Measurements from ENCODE around the gene NOVA2. TPM values are rescaled to one million over a fixed set of nuclear protein-coding genes. Genes with fewer than 3 reads are reported as not detected.
A peak's percentile ranks its signal among the peaks of the same experiment; 100 is the strongest.

NOVA2 gene
- total RNA-seq, 4 donors from 2014 or later = 1.5 to 3.6 (median 2.6) TPM

GRCh38 chr19:46017095-46017429, 43.4 kb upstream of the NOVA2 start:
- no peak overlapping the region for H3K27ac ChIP-seq
- no peaks in the 10 kb centered on the region for H3K36me3 ChIP-seq
- H3K27me3 ChIP-seq = no peaks in the 10 kb centered on the region
- WGBS, 2 donors = 51 to 60% methylated on average over 7 of the region's 7 CpGs
- peaks cover 3 to 21% of the 10 kb centered on the region in 2 donors for H3K4me1 ChIP-seq
- H3K4me3 ChIP-seq (replicated peaks in 1 of 3) = no peak overlapping the region
- TF ChIP-seq CTCF (IDR thresholded peaks at IDR 0.05) (peak in 1 of 6 experiments; percentile 9), POLR2A (IDR thresholded peaks at IDR 0.05) (no peak)
- H3K9me3 ChIP-seq = no peaks in the 10 kb centered on the region
- no peak for DNase-seq
- intact Hi-C loops (cut with DNase I) = loop anchor here (10.0 kb wide), 1 partner anchor 122 kb away; no protein-coding TSS in a partner anchor

GRCh38 chr19:46016426-46017094, 42.9 kb upstream of the NOVA2 start:
- Histone ChIP-seq H3K9me3 (no peaks in the 10 kb centered on the region), H3K36me3 (no peaks in the 10 kb centered on the region), H3K27ac (no peak overlapping the region), H3K4me1 (peaks cover 3 to 21% of the 10 kb centered on the region in 2 donors), H3K27me3 (no peaks in the 10 kb centered on the region), H3K4me3 (replicated peaks in 1 of 3) (peak overlapping the region; percentile 19 to 56 (median 33))
- 1 to 2% methylated on average over 18 to 34 of the region's 48 CpGs for WGBS, 2 donors
- intact Hi-C loops (cut with DNase I) = loop anchor here (10.0 kb wide), 1 partner anchor 122 kb away; no protein-coding TSS in a partner anchor
- DNase-seq = peak; percentile 74 to 78
- TF ChIP-seq CTCF (IDR thresholded peaks at IDR 0.05) = peak; percentile 46 to 96 (median 64)
- peak in 1 of 2 donors; percentile 29 for TF ChIP-seq POLR2A (IDR thresholded peaks at IDR 0.05)

GRCh38 chr19:46015687-46016425, 42.2 kb upstream of the NOVA2 start:
- WGBS, 2 donors = 7 to 11% methylated on average over 28 to 41 of the region's 63 CpGs

GRCh38 chr19:46014941-46015686, 41.4 kb upstream of the NOVA2 start:
- no peaks in the 10 kb centered on the region for H3K9me3 ChIP-seq
- no peaks in the 10 kb centered on the region for H3K36me3 ChIP-seq
- 14 to 20% methylated on average over 9 to 21 of the region's 74 CpGs for WGBS, 2 donors
- TF ChIP-seq CTCF (IDR thresholded peaks at IDR 0.05) (peak in 1 of 6 experiments; percentile 16), POLR2A (IDR thresholded peaks at IDR 0.05) (peak in 1 of 2 donors; percentile 83)
- no peaks in the 10 kb centered on the region for H3K27me3 ChIP-seq
- H3K4me3 ChIP-seq (replicated peaks in 1 of 3) = peak overlapping the region in 1 of 3 donors; percentile 56
- DNase-seq = peak; percentile 91 to 93
- peaks cover 3 to 21% of the 10 kb centered on the region in 2 donors for H3K4me1 ChIP-seq
- intact Hi-C loops (cut with DNase I) = loop anchor here (10.0 kb wide), 1 partner anchor 120 kb away; no protein-coding TSS in a partner anchor
- H3K27ac ChIP-seq = no peak overlapping the region

More at GRCh38 chr19:46015687-46016425, 42.2 kb upstream of the NOVA2 start:
- peak in 1 of 2 donors; percentile 13 for DNase-seq
- no peaks in the 10 kb centered on the region for H3K36me3 ChIP-seq
- H3K27me3 ChIP-seq = no peaks in the 10 kb centered on the region
- peak overlapping the region; percentile 19 to 56 (median 33) for H3K4me3 ChIP-seq (replicated peaks in 1 of 3)
- H3K4me1 ChIP-seq = peaks cover 3 to 21% of the 10 kb centered on the region in 2 donors
- no peaks in the 10 kb centered on the region for H3K9me3 ChIP-seq
- H3K27ac ChIP-seq = no peak overlapping the region
- intact Hi-C loops (cut with DNase I) = loop anchor here (10.0 kb wide), 1 partner anchor 121 kb away; no protein-coding TSS in a partner anchor
- TF ChIP-seq POLR2A (IDR thresholded peaks at IDR 0.05) (no peak), CTCF (IDR thresholded peaks at IDR 0.05) (no peak)

Measured in thyroid gland (tissue), 4 donors.